KMS-11 (cell line): ENCODE data around the gene SLC41A3.
"Not testable (repeated sequence)": the region's sequence is repeated elsewhere in the genome, so short reads cannot be mapped to it uniquely, and the experiment has no call there.

Experiments
- H2AFZ ChIP-seq: fragments of 200-600 bp; sonication (generic); 2 replicates; pipeline ENCODE4 v1.6.1; 2016; ENCODE audit warnings: antibody characterized with exemption, mixed run types, low read depth
- H3K27ac ChIP-seq: fragments of 200-600 bp; sonication (generic); 2 replicates; pipeline ENCODE4 v1.6.1; 2016; ENCODE audit warnings: mild to moderate bottlenecking, mixed run types
- H3K27me3 ChIP-seq: fragments of 200-600 bp; sonication (generic); 2 replicates; pipeline ENCODE4 v1.6.1; 2017; ENCODE audit warnings: mild to moderate bottlenecking, low read depth, mixed run types, moderate library complexity; ENCODE audit not compliant: insufficient read depth
- H3K36me3 ChIP-seq: fragments of 200-600 bp; sonication (generic); 2 replicates; pipeline ENCODE4 v1.6.1; 2017; ENCODE audit warnings: mild to moderate bottlenecking, mixed run types; ENCODE audit not compliant: insufficient read depth
- H3K4me1 ChIP-seq: fragments of 200-600 bp; sonication (generic); 2 replicates; pipeline ENCODE4 v1.6.1; 2016; ENCODE audit warnings: mild to moderate bottlenecking, low read depth, mixed run types; ENCODE audit not compliant: poor library complexity, severe bottlenecking
- H3K4me2 ChIP-seq: fragments of 200-600 bp; sonication (generic); 2 replicates; pipeline ENCODE4 v1.7.0; 2016; ENCODE audit warnings: mild to moderate bottlenecking, mixed run types
- H3K4me3 ChIP-seq: fragments of 200-600 bp; sonication (generic); IDR thresholded peaks from 2 replicates; pipeline ENCODE4 v1.6.1; 2017; ENCODE audit warnings: low read depth, low read length, mixed read lengths; ENCODE audit not compliant: insufficient read depth
- H3K79me2 ChIP-seq: fragments of 200-600 bp; sonication (generic); 2 replicates; pipeline ENCODE4 v1.6.1; 2016; ENCODE audit warnings: low read depth, mixed run types; ENCODE audit not compliant: insufficient read depth
- H3K9ac ChIP-seq: fragments of 200-600 bp; sonication (generic); 2 replicates; pipeline ENCODE4 v1.6.1; 2016; ENCODE audit warnings: mild to moderate bottlenecking, mixed run types
- H4K20me1 ChIP-seq: fragments of 200-600 bp; sonication (generic); 2 replicates; pipeline ENCODE4 v1.6.1; 2016; ENCODE audit warnings: mild to moderate bottlenecking, mixed run types; ENCODE audit not compliant: insufficient read depth
- TF ChIP-seq, protein P1 (sequence below): fragments of 200-600 bp; sonication (generic); conservative IDR thresholded peaks from 2 replicates; pipeline ENCODE4 v1.6.1; 2017; ENCODE audit warnings: low read depth, mild to moderate bottlenecking, antibody characterized with exemption, low read length, moderate library complexity, mixed read lengths

Gene SLC41A3

DNA sequence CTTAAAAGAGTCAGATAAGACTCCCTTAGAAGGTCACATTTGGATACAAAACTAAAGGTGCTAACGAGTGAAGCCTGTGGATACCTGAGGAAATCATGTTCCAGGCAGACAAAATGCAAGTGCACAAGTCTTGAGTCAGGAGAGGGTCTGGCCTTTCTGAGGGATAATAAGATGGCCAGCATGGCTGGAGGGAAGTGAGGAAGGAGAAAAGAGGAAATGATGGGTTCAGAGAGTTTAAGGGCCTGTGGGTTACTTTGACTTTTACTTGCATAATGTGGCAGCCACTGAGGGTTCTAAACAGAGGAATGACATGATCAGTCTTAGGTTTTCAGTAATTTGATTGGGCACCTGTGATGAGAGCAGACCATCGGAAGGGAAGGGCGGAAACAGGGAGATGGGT, 118.4 kb downstream of the SLC41A3 start:
- Histone ChIP-seq H3K79me2 (no peaks in the 10 kb centered on the region), H2AFZ (no peak overlapping the region), H3K4me1 (no peaks in the 10 kb centered on the region), H3K27ac (no peak overlapping the region), H3K36me3 (no peaks in the 10 kb centered on the region), H3K9ac (no peak overlapping the region), H3K27me3 (peaks cover 4% of the 10 kb centered on the region; the same call in 1 of the 2 replicates), H4K20me1 (no peaks in the 10 kb centered on the region), H3K4me2 (no peak overlapping the region), H3K4me3 (no peak overlapping the region)
- TF ChIP-seq, protein P1, sequence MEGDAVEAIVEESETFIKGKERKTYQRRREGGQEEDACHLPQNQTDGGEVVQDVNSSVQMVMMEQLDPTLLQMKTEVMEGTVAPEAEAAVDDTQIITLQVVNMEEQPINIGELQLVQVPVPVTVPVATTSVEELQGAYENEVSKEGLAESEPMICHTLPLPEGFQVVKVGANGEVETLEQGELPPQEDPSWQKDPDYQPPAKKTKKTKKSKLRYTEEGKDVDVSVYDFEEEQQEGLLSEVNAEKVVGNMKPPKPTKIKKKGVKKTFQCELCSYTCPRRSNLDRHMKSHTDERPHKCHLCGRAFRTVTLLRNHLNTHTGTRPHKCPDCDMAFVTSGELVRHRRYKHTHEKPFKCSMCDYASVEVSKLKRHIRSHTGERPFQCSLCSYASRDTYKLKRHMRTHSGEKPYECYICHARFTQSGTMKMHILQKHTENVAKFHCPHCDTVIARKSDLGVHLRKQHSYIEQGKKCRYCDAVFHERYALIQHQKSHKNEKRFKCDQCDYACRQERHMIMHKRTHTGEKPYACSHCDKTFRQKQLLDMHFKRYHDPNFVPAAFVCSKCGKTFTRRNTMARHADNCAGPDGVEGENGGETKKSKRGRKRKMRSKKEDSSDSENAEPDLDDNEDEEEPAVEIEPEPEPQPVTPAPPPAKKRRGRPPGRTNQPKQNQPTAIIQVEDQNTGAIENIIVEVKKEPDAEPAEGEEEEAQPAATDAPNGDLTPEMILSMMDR: no peak

DNA sequence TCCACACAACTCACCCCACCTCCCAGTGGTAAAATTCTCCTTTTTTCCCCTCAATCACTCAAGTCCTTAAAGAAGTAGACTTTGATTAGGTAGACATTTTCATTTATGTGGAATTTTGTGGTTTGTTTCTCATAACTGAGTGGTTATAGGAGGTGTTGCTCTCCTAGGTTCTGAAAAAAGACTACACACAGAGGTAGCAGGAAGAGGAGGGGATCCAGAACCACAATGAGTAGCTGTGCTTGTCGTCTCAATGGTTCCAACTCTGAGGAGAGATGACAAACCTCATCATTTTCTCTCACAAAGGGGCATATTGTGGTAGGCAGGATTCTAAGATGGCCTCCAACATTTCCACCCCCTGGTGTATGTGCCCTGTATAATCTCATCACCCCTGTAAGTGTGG, 120.1 kb downstream of the SLC41A3 start:
- not testable (repeated sequence) for H3K79me2 ChIP-seq, H3K4me1 ChIP-seq, H3K9ac ChIP-seq, H3K27me3 ChIP-seq, H3K4me3 ChIP-seq, H3K27ac ChIP-seq, H3K4me2 ChIP-seq, H3K36me3 ChIP-seq, H2AFZ ChIP-seq, H4K20me1 ChIP-seq

DNA sequence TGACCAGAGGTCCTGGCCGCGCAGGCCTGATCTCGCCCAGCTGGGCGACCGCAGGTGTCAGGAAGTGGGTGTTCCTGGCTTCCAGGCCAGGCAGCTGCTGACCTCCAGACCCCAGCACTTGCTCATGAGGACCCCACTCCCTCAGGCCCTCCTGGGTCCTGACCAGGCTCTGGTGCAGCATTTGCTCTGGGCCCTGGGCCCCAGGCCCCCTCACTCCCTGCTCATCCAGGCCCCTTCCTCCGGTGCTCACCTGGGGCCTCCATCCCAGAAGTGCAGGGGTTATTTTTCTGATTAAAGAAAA, 122.7 kb downstream of the SLC41A3 start:
- Histone ChIP-seq H3K4me3 (no peak overlapping the region), H3K9ac (no peak overlapping the region), H2AFZ (no peak overlapping the region), H3K79me2 (no peaks in the 10 kb centered on the region), H3K27ac (no peak overlapping the region), H3K27me3 (no peaks in the 10 kb centered on the region), H3K4me1 (no peaks in the 10 kb centered on the region), H3K4me2 (no peak overlapping the region), H4K20me1 (no peaks in the 10 kb centered on the region), H3K36me3 (no peaks in the 10 kb centered on the region)
- TF ChIP-seq, protein P1: no peak

DNA sequence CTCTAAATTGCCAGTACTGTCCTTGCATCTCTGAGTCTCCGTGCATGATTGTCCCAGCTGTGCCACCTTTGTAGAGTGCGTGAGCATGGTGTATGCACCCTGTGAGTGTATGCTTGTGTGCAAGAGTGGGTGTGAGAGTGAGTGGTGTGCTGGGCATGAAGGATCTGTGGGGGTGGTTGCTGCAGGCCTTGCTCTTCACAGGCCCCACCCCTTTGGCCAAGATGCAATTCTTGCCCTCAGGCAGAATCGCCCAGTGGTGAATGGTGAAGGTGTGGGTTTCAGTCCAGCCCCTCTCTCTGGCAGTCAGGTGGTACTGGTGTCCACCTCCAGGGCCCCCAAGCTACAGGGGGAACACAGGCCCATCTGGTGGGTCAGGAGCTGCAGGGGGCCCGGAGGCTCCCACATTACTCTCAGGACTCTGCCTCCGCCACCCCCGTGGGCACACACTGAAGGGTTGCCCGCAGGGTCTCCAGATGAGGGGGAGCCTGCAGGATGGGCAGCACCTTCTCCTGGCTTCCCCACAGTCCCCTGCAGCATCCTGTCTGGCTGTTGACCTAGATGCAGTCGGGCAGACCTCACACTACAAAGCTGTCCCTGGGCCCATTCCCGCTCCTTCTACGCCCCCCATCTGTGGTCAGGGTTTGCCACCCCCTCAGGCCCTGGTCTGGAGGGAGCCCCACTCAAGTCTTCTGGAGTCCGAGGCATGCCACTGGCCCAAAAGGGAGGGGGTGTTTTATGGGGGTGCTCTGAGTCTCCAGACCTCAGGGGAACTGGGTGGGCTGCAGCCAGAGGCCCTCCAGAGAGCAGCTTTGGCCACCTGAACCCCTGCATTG, 123.3 kb downstream of the SLC41A3 start:
- TF ChIP-seq, protein P1: no peak
- H3K9ac ChIP-seq: no peak overlapping the region
- no peak overlapping the region for H2AFZ ChIP-seq
- no peaks in the 10 kb centered on the region for H3K27me3 ChIP-seq
- H4K20me1 ChIP-seq: no peaks in the 10 kb centered on the region
- no peaks in the 10 kb centered on the region for H3K79me2 ChIP-seq
- H3K4me2 ChIP-seq: no peak overlapping the region
- no peak overlapping the region for H3K4me3 ChIP-seq
- no peak overlapping the region for H3K27ac ChIP-seq
- H3K36me3 ChIP-seq: no peaks in the 10 kb centered on the region
- no peaks in the 10 kb centered on the region for H3K4me1 ChIP-seq

DNA sequence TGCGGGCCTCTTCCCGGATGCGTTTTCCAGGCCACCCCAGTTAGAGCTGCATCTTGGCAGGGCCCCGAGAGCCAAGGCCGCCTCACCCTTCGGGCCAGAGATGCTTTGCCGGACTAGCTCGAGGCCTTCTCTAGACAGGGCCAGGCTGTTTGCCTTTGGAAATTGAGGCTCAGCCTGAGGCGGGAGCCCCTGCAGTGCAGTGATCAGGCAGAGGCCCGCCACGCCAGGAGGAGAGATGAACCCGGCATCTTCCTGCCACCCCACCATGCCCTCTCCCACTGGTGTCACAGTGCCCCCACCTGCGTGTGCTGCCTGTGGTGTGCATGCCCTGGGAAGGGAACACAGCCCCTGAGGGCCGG, 123.9 kb downstream of the SLC41A3 start:
- Histone ChIP-seq H3K36me3 (no peaks in the 10 kb centered on the region), H3K4me3 (no peak overlapping the region), H3K9ac (no peak overlapping the region), H2AFZ (no peak overlapping the region), H4K20me1 (no peaks in the 10 kb centered on the region), H3K27me3 (no peaks in the 10 kb centered on the region), H3K79me2 (no peaks in the 10 kb centered on the region), H3K4me2 (no peak overlapping the region), H3K27ac (no peak overlapping the region), H3K4me1 (no peaks in the 10 kb centered on the region)
- TF ChIP-seq, protein P1: no peak
